NCI-H226 (cell line): Measurements from ENCODE around the gene CARMIL1.
A peak's percentile ranks its signal among the peaks of the same experiment; 100 is the strongest.

Experiments
- DNase-seq: peaks from one replicate; pipeline ENCODE4 v3.0.0-alpha.2; 2015

CARMIL1 gene

GRCh38 chr6:25535632-25536225, 256.6 kb downstream of the CARMIL1 start:
- no peak for DNase-seq

GRCh38 chr6:25536781-25537180, 257.6 kb downstream of the CARMIL1 start:
- no peak for DNase-seq

GRCh38 chr6:25537349-25538018, 258.3 kb downstream of the CARMIL1 start:
- DNase-seq = no peak

- no peak for DNase-seq
Measured at GRCh38 chr6:25541228-25541627, 262.1 kb downstream of the CARMIL1 start.

- DNase-seq = no peak
Measured at GRCh38 chr6:25542984-25543910, 264.1 kb downstream of the CARMIL1 start.

- no peak for DNase-seq
Measured at GRCh38 chr6:25544833-25545232, 265.7 kb downstream of the CARMIL1 start.

- no peak for DNase-seq
Measured at GRCh38 chr6:25547797-25548196, 268.6 kb downstream of the CARMIL1 start.

- DNase-seq = no peak
Measured at GRCh38 chr6:25548451-25548850, 269.3 kb downstream of the CARMIL1 start.

- DNase-seq = no peak
Measured at GRCh38 chr6:25550631-25551030, 271.5 kb downstream of the CARMIL1 start.

GRCh38 chr6:25553502-25553901, 274.3 kb downstream of the CARMIL1 start:
- no peak for DNase-seq

- DNase-seq = no peak
Measured at GRCh38 chr6:25555188-25555587, 276.0 kb downstream of the CARMIL1 start.

GRCh38 chr6:25556516-25556915, 277.3 kb downstream of the CARMIL1 start:
- peak; percentile 4 for DNase-seq

- no peak for DNase-seq
Measured at GRCh38 chr6:25558155-25558817, 279.1 kb downstream of the CARMIL1 start.

GRCh38 chr6:25560865-25561264, 281.7 kb downstream of the CARMIL1 start:
- no peak for DNase-seq

- DNase-seq = no peak
Measured at GRCh38 chr6:25564943-25565342, 285.8 kb downstream of the CARMIL1 start.

- DNase-seq = no peak
Measured at GRCh38 chr6:25570578-25570977, 291.4 kb downstream of the CARMIL1 start.

GRCh38 chr6:25576919-25577318, 297.7 kb downstream of the CARMIL1 start:
- DNase-seq = no peak

GRCh38 chr6:25578538-25578937, 299.4 kb downstream of the CARMIL1 start:
- DNase-seq = no peak

- no peak for DNase-seq
Measured at GRCh38 chr6:25579391-25579883, 300.3 kb downstream of the CARMIL1 start.

GRCh38 chr6:25579902-25580495, 300.8 kb downstream of the CARMIL1 start:
- DNase-seq = no peak

- DNase-seq = no peak
Measured at GRCh38 chr6:25582101-25582500, 302.9 kb downstream of the CARMIL1 start.

GRCh38 chr6:25583099-25583498, 303.9 kb downstream of the CARMIL1 start:
- no peak for DNase-seq

GRCh38 chr6:25583906-25584305, 304.7 kb downstream of the CARMIL1 start:
- DNase-seq = peak; percentile 13
